ENCODE measurements around the gene CLEC4A.
"Not testable (repeated sequence)": the region's sequence is repeated elsewhere in the genome, so short reads cannot be mapped to it uniquely, and the experiment has no call there.

CLEC4A gene

GRCh38 chr12:8123124-8123912 is at the start of gene CLEC4A:
Gene CLEC4A (plus strand): TSS chr12:8123617. CDS start chr12:8123879, 262 bp downstream.
- DNase-seq (ENCODE audit: extremely low spot score, insufficient read length, low read depth) (no peak), FAIRE-seq (peak; percentile 69)

GRCh38 chr12:8075935-8076334 is 47.5 kb upstream of the CLEC4A start:
- FAIRE-seq: no peak

GRCh38 chr12:8076366-8076765 is 47.1 kb upstream of the CLEC4A start:
- DNase-seq (ENCODE audit: extremely low spot score, insufficient read length, low read depth) (no peak), FAIRE-seq (no peak)

More at GRCh38 chr12:8075935-8076334, 47.5 kb upstream of the CLEC4A start:
- DNase-seq (ENCODE audit: extremely low spot score, insufficient read length, low read depth): no peak

DNA sequence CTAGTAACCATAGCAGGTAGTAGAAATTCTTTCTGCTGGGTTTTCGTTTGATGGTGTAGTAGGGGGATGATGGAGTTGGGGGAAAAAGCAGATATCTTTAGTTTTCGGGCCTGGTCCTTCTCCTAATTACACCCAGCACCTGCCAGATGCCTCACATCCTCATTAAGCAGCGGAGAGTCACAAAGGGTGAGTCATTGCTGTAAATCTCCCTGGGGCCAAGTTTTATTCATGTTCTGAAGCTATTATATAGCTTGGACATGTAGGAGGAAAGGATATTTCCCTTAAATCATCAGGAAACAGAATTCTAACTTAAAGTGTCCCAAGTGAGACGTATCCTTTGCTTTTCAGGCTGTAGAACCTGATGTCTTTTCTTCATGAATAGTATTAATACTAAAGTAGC is 46.2 kb upstream of the CLEC4A start:
- FAIRE-seq: no peak
- DNase-seq (ENCODE audit: extremely low spot score, insufficient read length, low read depth): no peak

GRCh38 chr12:8078398-8078797 is 45.0 kb upstream of the CLEC4A start:
- DNase-seq (ENCODE audit: extremely low spot score, insufficient read length, low read depth) (no peak), FAIRE-seq (no peak)

GRCh38 chr12:8078916-8079315 is 44.5 kb upstream of the CLEC4A start:
- DNase-seq (ENCODE audit: extremely low spot score, insufficient read length, low read depth): no peak
- FAIRE-seq: no peak

DNA sequence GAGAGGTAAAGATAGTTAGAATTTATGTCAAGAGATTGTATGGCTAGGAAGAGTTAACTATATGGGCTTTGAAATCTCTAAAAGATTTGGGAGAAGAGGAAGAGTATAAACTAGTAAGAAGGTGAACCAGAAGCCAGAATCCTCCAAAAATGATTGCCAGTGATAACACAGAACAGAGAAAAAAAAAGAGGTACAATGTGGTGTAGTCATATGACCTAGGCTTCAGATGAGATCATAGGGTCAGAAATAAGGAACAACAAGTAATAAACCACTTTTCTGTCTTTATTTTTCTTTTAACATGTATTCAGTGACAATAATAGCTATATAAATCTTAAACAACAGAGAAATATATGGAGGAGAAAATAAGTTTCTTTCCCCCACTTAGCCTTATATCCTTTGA is 43.3 kb upstream of the CLEC4A start:
- DNase-seq (ENCODE audit: extremely low spot score, insufficient read length, low read depth) (no peak), FAIRE-seq (no peak)

- FAIRE-seq: peak; percentile 62
- DNase-seq (ENCODE audit: extremely low spot score, insufficient read length, low read depth): no peak
Observed at GRCh38 chr12:8081251-8081920, 42.0 kb upstream of the CLEC4A start.

GRCh38 chr12:8082808-8083100 is 40.7 kb upstream of the CLEC4A start:
- no peak for FAIRE-seq
- no peak for DNase-seq (ENCODE audit: extremely low spot score, insufficient read length, low read depth)

DNA sequence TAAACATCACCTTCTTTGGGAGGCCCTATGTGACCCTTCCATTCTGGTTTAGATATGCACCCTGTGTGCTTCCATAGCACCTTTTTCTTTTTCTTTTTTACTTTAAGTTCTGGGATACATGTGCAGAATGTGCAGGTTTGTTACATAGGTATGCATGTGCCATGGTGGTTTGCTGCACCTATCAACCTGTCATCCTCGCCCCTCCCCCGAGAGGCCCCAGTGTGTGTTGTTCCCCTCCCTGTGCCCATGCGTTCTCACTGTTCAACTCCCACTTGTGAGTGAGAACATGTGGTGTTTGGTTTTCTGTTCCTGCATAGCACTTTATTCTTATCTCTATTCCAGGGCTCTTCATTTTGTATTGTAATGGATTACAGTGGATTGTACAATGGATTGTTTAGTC is 39.1 kb upstream of the CLEC4A start:
- not testable (repeated sequence) for FAIRE-seq

DNA sequence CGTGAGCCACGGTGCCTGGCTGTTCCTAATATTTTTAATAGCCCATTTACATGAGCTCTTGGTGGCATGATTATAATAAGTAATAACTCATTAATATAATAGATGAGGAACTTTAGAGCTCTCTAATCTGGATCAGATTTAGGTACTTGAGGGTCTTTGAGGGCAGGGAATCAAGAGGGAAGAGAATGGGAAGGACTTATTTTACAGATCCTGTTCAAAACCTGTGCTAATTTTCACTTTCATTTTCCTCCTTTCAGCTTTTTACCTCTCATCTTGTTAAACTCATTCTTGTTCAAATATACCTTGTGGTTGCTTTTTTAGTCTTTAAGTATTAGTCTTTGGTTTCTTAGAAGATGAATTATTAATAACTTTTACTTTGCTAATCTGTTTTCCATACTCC is 35.8 kb upstream of the CLEC4A start:
- DNase-seq (ENCODE audit: extremely low spot score, insufficient read length, low read depth): no peak
- FAIRE-seq: peak; percentile 76

More for the DNA sequence above, 39.1 kb upstream of the CLEC4A start:
- DNase-seq (ENCODE audit: extremely low spot score, insufficient read length, low read depth): not testable (repeated sequence)

GRCh38 chr12:8088574-8088973 is 34.8 kb upstream of the CLEC4A start:
- peak; percentile 93 for FAIRE-seq
- DNase-seq (ENCODE audit: extremely low spot score, insufficient read length, low read depth): no peak

DNA sequence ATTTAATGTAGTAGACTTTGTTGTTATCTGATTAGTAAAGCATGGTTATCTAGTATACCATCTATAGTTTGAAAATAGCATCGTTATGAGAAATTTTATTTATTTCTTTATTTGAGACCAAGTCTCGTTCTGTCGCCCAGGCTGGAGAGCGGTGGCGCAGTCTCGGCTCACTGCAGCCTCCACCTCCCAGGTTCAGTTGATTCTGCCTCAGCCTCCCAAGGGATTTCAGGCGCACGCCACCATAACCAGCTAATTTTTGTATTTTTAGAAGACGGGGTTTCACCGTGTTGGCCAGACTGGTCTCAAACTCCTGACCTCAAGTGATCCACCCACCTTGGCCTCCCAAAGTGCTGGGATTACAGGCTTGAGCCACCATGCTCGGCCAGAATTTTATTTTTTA is 34.1 kb upstream of the CLEC4A start:
- DNase-seq (ENCODE audit: extremely low spot score, insufficient read length, low read depth): not testable (repeated sequence)
- FAIRE-seq: peak; percentile 36

DNA sequence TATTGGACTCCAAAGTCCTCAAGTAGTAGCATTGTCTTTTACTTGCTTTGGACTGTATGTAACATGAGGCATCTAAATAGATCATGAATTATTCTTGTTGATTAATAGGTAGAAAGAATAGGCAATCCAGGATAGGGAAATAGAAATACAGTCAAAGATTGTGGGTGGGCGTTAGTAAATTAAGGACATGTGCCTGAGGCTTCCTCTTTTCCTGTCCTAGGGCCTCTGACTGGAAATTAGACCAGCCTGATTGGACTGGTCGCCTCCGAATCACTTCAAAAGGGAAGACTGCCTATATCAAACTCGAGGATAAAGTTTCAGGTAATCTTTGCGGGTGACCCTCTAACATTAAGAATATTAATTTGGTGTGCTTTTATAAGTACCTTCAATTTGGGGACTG is 33.7 kb upstream of the CLEC4A start:
- no peak for DNase-seq (ENCODE audit: extremely low spot score, insufficient read length, low read depth)
- no peak for FAIRE-seq

DNA sequence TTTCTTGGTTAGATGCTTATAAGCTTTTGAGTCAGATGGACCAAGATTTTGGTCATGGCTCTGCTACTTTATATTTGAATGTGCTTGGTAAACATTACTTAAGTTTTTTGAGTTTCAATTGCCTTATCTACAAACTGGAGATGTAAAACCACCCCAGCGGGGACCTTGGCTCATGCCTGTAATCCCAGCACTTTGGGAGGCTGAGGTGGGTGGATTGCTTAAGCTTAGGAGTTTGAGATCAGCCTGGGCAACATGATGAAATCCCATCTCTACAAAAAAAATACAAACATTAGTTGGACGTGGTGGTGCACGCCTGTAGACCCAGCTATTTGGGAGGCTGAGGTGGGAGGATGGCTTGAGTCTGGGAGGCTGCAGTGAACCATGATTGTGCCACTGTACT is 30.1 kb upstream of the CLEC4A start:
- no peak for FAIRE-seq

GRCh38 chr12:8096281-8096915 is 27.0 kb upstream of the CLEC4A start:
- FAIRE-seq: no peak
- DNase-seq (ENCODE audit: extremely low spot score, insufficient read length, low read depth): no peak

More for the DNA sequence above, 30.1 kb upstream of the CLEC4A start:
- no peak for DNase-seq (ENCODE audit: extremely low spot score, insufficient read length, low read depth)

- no peak for DNase-seq (ENCODE audit: extremely low spot score, insufficient read length, low read depth)
- FAIRE-seq: no peak
Observed at GRCh38 chr12:8099235-8099634, 24.2 kb upstream of the CLEC4A start.

GRCh38 chr12:8108808-8109398 is 14.5 kb upstream of the CLEC4A start:
- FAIRE-seq (peak; percentile 92), DNase-seq (ENCODE audit: extremely low spot score, insufficient read length, low read depth) (no peak)

GRCh38 chr12:8113117-8113516 is 10.3 kb upstream of the CLEC4A start:
- not testable (repeated sequence) for DNase-seq (ENCODE audit: extremely low spot score, insufficient read length, low read depth)

GRCh38 chr12:8120072-8120713 is 3.2 kb upstream of the CLEC4A start:
- FAIRE-seq (no peak), DNase-seq (ENCODE audit: extremely low spot score, insufficient read length, low read depth) (no peak)

More at GRCh38 chr12:8113117-8113516, 10.3 kb upstream of the CLEC4A start:
- not testable (repeated sequence) for FAIRE-seq

Measured in GM18507 (cell line).